HEK293T (cell line): ENCODE results near the gene KDM4C.

ENCODE experiments used
- CTCF ChIA-PET: fragments of 350-600 bp; formaldehyde crosslinking; extraction: SDS; loops from one replicate; lab custom pipeline; 2021; ENCODE audit warnings: antibody characterized with exemption, inconsistent platforms; lab: Yijun Ruan, JAX
- POLR2A ChIA-PET: fragments of 350-600 bp; formaldehyde crosslinking; extraction: SDS; loops from one replicate; lab custom pipeline; 2020; ENCODE audit warnings: antibody characterized with exemption, inconsistent platforms; lab: Yijun Ruan, JAX
- DNase-seq: peaks from one replicate; pipeline ENCODE4 v3.0.0; 2012; ENCODE audit warnings: mixed read lengths; ENCODE audit errors: extremely low spot score
- ARNT ChIP-seq: fragments of 450-650 bp; IDR thresholded peaks from 2 replicates; pipeline ENCODE4 v1.6.1; 2017; ENCODE audit warnings: mild to moderate bottlenecking
- BHLHE40 ChIP-seq: fragments of 450-650 bp; IDR thresholded peaks from 2 replicates; pipeline ENCODE4 v1.6.1; 2016; ENCODE audit warnings: mild to moderate bottlenecking, moderate library complexity, borderline replicate concordance
- CTBP1 ChIP-seq: fragments of 450-650 bp; IDR thresholded peaks from 2 replicates; pipeline ENCODE4 v1.6.1; 2016; ENCODE audit warnings: borderline replicate concordance
- ELF4 ChIP-seq: fragments of 450-650 bp; IDR thresholded peaks from 2 replicates; pipeline ENCODE4 v1.6.1; 2017; ENCODE audit warnings: antibody characterized with exemption
- FOXA1 ChIP-seq: fragments of 450-650 bp; IDR thresholded peaks from 2 replicates; pipeline ENCODE4 v1.6.1; 2016; ENCODE audit warnings: mild to moderate bottlenecking
- FOXK2 ChIP-seq: fragments of 450-650 bp; IDR thresholded peaks from 2 replicates; pipeline ENCODE4 v1.6.1; 2016; ENCODE audit warnings: mild to moderate bottlenecking
- FOXM1 ChIP-seq: fragments of 450-650 bp; IDR thresholded peaks from 2 replicates; pipeline ENCODE4 v1.6.1; 2017; ENCODE audit warnings: mild to moderate bottlenecking, borderline replicate concordance
- HDGF ChIP-seq: fragments of 450-650 bp; IDR thresholded peaks from 2 replicates; pipeline ENCODE4 v1.6.1; 2017; ENCODE audit warnings: antibody characterized with exemption, borderline replicate concordance
- L3MBTL2 ChIP-seq: fragments of 450-650 bp; conservative IDR thresholded peaks from 2 replicates; pipeline ENCODE4 v1.6.1; 2016; ENCODE audit warnings: mild to moderate bottlenecking
- LEF1 ChIP-seq: fragments of 450-650 bp; IDR thresholded peaks from 2 replicates; pipeline ENCODE4 v1.6.1; 2017; ENCODE audit warnings: mild to moderate bottlenecking, borderline replicate concordance
- NFRKB ChIP-seq: fragments of 450-650 bp; IDR thresholded peaks from 2 replicates; pipeline ENCODE4 v1.6.1; 2016; ENCODE audit warnings: mild to moderate bottlenecking, moderate library complexity
- PKNOX1 ChIP-seq: fragments of 450-650 bp; IDR thresholded peaks from 2 replicates; pipeline ENCODE4 v1.6.1; 2016
- SP1 ChIP-seq: fragments of 450-650 bp; IDR thresholded peaks from 2 replicates; pipeline ENCODE4 v1.6.1; 2017
- SUZ12 ChIP-seq: fragments of 450-650 bp; IDR thresholded peaks from 2 replicates; pipeline ENCODE4 v1.6.1; 2016; ENCODE audit warnings: mild to moderate bottlenecking
- TARDBP ChIP-seq: fragments of 450-650 bp; IDR thresholded peaks from 2 replicates; pipeline ENCODE4 v1.6.1; 2016
- ZNF384 ChIP-seq: fragments of 450-650 bp; IDR thresholded peaks from 2 replicates; pipeline ENCODE4 v1.6.1; 2016

Gene KDM4C

GRCh38 chr9:7132605-7133004, 374.8 kb downstream of the KDM4C start:
- CTCF ChIA-PET, result interaction anchor here (0.6 kb wide), 1 partner anchor 118 kb away, joined by 3 read pairs; no protein-coding TSS in a partner anchor
- POLR2A ChIA-PET, result no interaction called here
- DNase-seq, result no peak
- TF ChIP-seq FOXK2 (no peak), L3MBTL2 (no peak), CTBP1 (no peak)

- CTCF ChIA-PET, result interaction anchor here (0.6 kb wide), 1 partner anchor 23 kb away, joined by 3 read pairs; no protein-coding TSS in a partner anchor
- DNase-seq, result no peak
- TF ChIP-seq FOXM1 (no peak), ARNT (no peak), HDGF (no peak)
- POLR2A ChIA-PET, result no interaction called here
Measured at GRCh38 chr9:7135735-7136134, 378.0 kb downstream of the KDM4C start.

- DNase-seq, result no peak
- POLR2A ChIA-PET, result no interaction called here
- CTCF ChIA-PET, result no interaction called here
- TF ChIP-seq ZNF384, result no peak
- no peak for TF ChIP-seq L3MBTL2
- no peak for TF ChIP-seq CTBP1
- no peak for TF ChIP-seq FOXA1
- TF ChIP-seq HDGF, result no peak
- TF ChIP-seq SUZ12, result no peak
- TF ChIP-seq ARNT, result no peak
- TF ChIP-seq FOXM1, result no peak
- TF ChIP-seq FOXK2, result no peak
Measured at GRCh38 chr9:7137040-7137439, 379.3 kb downstream of the KDM4C start.

- DNase-seq, result no peak
- TF ChIP-seq ARNT, result no peak
- TF ChIP-seq PKNOX1, result no peak
- no peak for TF ChIP-seq FOXM1
- CTCF ChIA-PET, result interaction anchor here (0.7 kb wide), 1 partner anchor 96 kb away, joined by 3 read pairs; no protein-coding TSS in a partner anchor
- POLR2A ChIA-PET, result no interaction called here
Measured at GRCh38 chr9:7137571-7137970, 379.8 kb downstream of the KDM4C start.

GRCh38 chr9:7139886-7140285, 382.1 kb downstream of the KDM4C start:
- no peak for TF ChIP-seq ZNF384
- no peak for TF ChIP-seq L3MBTL2
- no peak for TF ChIP-seq FOXA1
- TF ChIP-seq ARNT, result no peak
- no peak for TF ChIP-seq SP1
- no peak for TF ChIP-seq HDGF
- TF ChIP-seq TARDBP, result no peak
- TF ChIP-seq FOXK2, result no peak
- no peak for TF ChIP-seq BHLHE40
- TF ChIP-seq CTBP1, result no peak
- TF ChIP-seq SUZ12, result no peak
- TF ChIP-seq LEF1, result no peak
- ChIA-PET CTCF (no interaction called here), POLR2A (no interaction called here)
- no peak for DNase-seq

GRCh38 chr9:7140401-7140800, 382.6 kb downstream of the KDM4C start:
- POLR2A ChIA-PET, result no interaction called here
- CTCF ChIA-PET, result no interaction called here
- no peak for DNase-seq
- no peak for TF ChIP-seq PKNOX1
- no peak for TF ChIP-seq TARDBP
- no peak for TF ChIP-seq FOXM1
- TF ChIP-seq ARNT, result no peak
- TF ChIP-seq BHLHE40, result no peak
- no peak for TF ChIP-seq SP1
- TF ChIP-seq FOXK2, result no peak

- DNase-seq, result no peak
- POLR2A ChIA-PET, result no interaction called here
- CTCF ChIA-PET, result no interaction called here
- no peak for TF ChIP-seq TARDBP
- TF ChIP-seq FOXK2, result no peak
- no peak for TF ChIP-seq ARNT
- TF ChIP-seq LEF1, result no peak
- TF ChIP-seq L3MBTL2, result no peak
- no peak for TF ChIP-seq SP1
- no peak for TF ChIP-seq FOXA1
- no peak for TF ChIP-seq NFRKB
- no peak for TF ChIP-seq CTBP1
- no peak for TF ChIP-seq HDGF
- no peak for TF ChIP-seq ELF4
- no peak for TF ChIP-seq ZNF384
- TF ChIP-seq BHLHE40, result no peak
- no peak for TF ChIP-seq FOXM1
- no peak for TF ChIP-seq PKNOX1
- TF ChIP-seq SUZ12, result no peak
Measured at GRCh38 chr9:7143645-7144200, 385.9 kb downstream of the KDM4C start.
